ENCODE data around the gene SIGLEC11. TPM values are rescaled to one million over a fixed set of nuclear protein-coding genes. Genes with fewer than 3 reads are reported as not detected.

SIGLEC11 gene
- total RNA-seq, 1 donor from 2014 or later = 0.70 TPM

- no peak for DNase-seq (ENCODE audit: low spot score)
These were observed 54.0 kb downstream of the SIGLEC11 start for GRCh38 chr19:49906879-49907564.

GRCh38 chr19:49904136-49904535 lies 56.8 kb downstream of the SIGLEC11 start:
- no peak for DNase-seq (ENCODE audit: low spot score)

Other genes with a start within 250 kb of the SIGLEC11 start
- 0.44 TPM for gene TSKS, start 197.9 kb downstream of the SIGLEC11 start, total RNA-seq
- gene AP2A1, start 194.2 kb downstream of the SIGLEC11 start, total RNA-seq = 66.6 TPM
- 13.0 TPM for gene FUZ, start 147.9 kb downstream of the SIGLEC11 start, total RNA-seq
- 42.2 TPM for gene MED25, start 142.9 kb downstream of the SIGLEC11 start, total RNA-seq
- gene PTOV1, start 110.0 kb downstream of the SIGLEC11 start, total RNA-seq = 105 TPM
- 122 TPM for gene PNKP, start 93.6 kb downstream of the SIGLEC11 start, total RNA-seq
- 32.8 TPM for gene AKT1S1, start 83.8 kb downstream of the SIGLEC11 start, total RNA-seq
- 30.4 TPM for gene TBC1D17, start 83.5 kb downstream of the SIGLEC11 start, total RNA-seq
- 1.9 TPM for gene IL4I1, start 64.3 kb downstream of the SIGLEC11 start, total RNA-seq
- gene ATF5, start 32.0 kb downstream of the SIGLEC11 start, total RNA-seq = 35.5 TPM
- gene NUP62, start 31.7 kb downstream of the SIGLEC11 start, total RNA-seq = 42.7 TPM
- gene VRK3, start 64.2 kb upstream of the SIGLEC11 start, total RNA-seq = 56.6 TPM
- 12.0 TPM for gene ZNF473, start 64.8 kb upstream of the SIGLEC11 start, total RNA-seq
- gene IZUMO2, start 202.1 kb upstream of the SIGLEC11 start, total RNA-seq = not detected
- 134 TPM for gene MYH14, start 242.4 kb upstream of the SIGLEC11 start, total RNA-seq

All from ureter (tissue), 1 donor.